GM06990 (cell line): ENCODE results near the gene IPO5.

Experiments used
- DNase-seq: peaks from one replicate; pipeline ENCODE4 v3.0.0-alpha.2; 2011; ENCODE audit not compliant: insufficient read length; ENCODE audit errors: extremely low read depth
- H3K27me3 ChIP-seq: replicated peaks from 2 replicates; pipeline ENCODE4 v1.6.0; 2011; ENCODE audit warnings: low read length; ENCODE audit not compliant: control insufficient read depth, insufficient read depth
- H3K36me3 ChIP-seq: 2 replicates; pipeline ENCODE4 v1.5.1; 2011; ENCODE audit warnings: low read length; ENCODE audit not compliant: control insufficient read depth, insufficient read depth
- H3K4me3 ChIP-seq: replicated peaks from 2 replicates; pipeline ENCODE4 v1.5.1; 2011; ENCODE audit warnings: low read depth, mild to moderate bottlenecking, control low read depth, low read length
- CTCF ChIP-seq: IDR thresholded peaks from 2 replicates; pipeline ENCODE4 v1.5.1; 2011; ENCODE audit warnings: low read length, control low read depth, mild to moderate bottlenecking, inconsistent platforms; ENCODE audit not compliant: insufficient read depth, poor library complexity, severe bottlenecking

The IPO5 gene

GRCh38 chr13:97953376-97953970 lies at the start of gene IPO5:
TSS of gene IPO5 (plus strand) at chr13:97953675. CDS start at chr13:97976697, 23,022 bp downstream.
- Histone ChIP-seq H3K27me3 (no peaks in the 10 kb centered on the region), H3K36me3 (no peaks in the 10 kb centered on the region), H3K4me3 (no peak within 1 kb of the TSS)
- DNase-seq: no peak
- no peak for TF ChIP-seq CTCF

GRCh38 chr13:97904059-97904458 lies 49.4 kb upstream of the IPO5 start:
- Histone ChIP-seq H3K27me3 (no peaks in the 10 kb centered on the region), H3K36me3 (no peaks in the 10 kb centered on the region), H3K4me3 (no peak overlapping the region)
- no peak for TF ChIP-seq CTCF
- DNase-seq: no peak

- no peak for DNase-seq
- no peak for TF ChIP-seq CTCF
- H3K36me3 ChIP-seq: no peaks in the 10 kb centered on the region
Measured at GRCh38 chr13:97905517-97905916, 48.0 kb upstream of the IPO5 start.

GRCh38 chr13:97911311-97912138 lies 42.0 kb upstream of the IPO5 start:
- no peak for DNase-seq
- H3K27me3 ChIP-seq: no peaks in the 10 kb centered on the region; the same call in 1 of the 2 replicates
- H3K4me3 ChIP-seq: no peak overlapping the region
- peak; percentile 57 for TF ChIP-seq CTCF
- H3K36me3 ChIP-seq: no peaks in the 10 kb centered on the region

More at GRCh38 chr13:97905517-97905916, 48.0 kb upstream of the IPO5 start:
- Histone ChIP-seq H3K27me3 (no peaks in the 10 kb centered on the region), H3K4me3 (no peak overlapping the region)

- no peak for TF ChIP-seq CTCF
- Histone ChIP-seq H3K27me3 (no peaks in the 10 kb centered on the region; the same call in 1 of the 2 replicates), H3K4me3 (no peak overlapping the region), H3K36me3 (no peaks in the 10 kb centered on the region)
- no peak for DNase-seq
Measured at GRCh38 chr13:97912139-97912535, 41.3 kb upstream of the IPO5 start.
